GM18505 (cell line): Measurements from ENCODE around the gene BDNF.
A peak's percentile ranks its signal among the peaks of the same experiment; 100 is the strongest.

Experiments used
- ATAC-seq: cut with Tn5 transposase; IDR thresholded peaks from one replicate; pipeline ENCODE4 v1.9.1; 2021; ENCODE audit not compliant: unreplicated experiment
- POLR2A ChIP-seq: IDR thresholded peaks from 4 replicates; pipeline ENCODE4 v1.6.1; 2011; ENCODE audit warnings: borderline replicate concordance; ENCODE audit not compliant: insufficient read depth, insufficient read length; ENCODE audit errors: extremely low read depth

BDNF gene

DNA sequence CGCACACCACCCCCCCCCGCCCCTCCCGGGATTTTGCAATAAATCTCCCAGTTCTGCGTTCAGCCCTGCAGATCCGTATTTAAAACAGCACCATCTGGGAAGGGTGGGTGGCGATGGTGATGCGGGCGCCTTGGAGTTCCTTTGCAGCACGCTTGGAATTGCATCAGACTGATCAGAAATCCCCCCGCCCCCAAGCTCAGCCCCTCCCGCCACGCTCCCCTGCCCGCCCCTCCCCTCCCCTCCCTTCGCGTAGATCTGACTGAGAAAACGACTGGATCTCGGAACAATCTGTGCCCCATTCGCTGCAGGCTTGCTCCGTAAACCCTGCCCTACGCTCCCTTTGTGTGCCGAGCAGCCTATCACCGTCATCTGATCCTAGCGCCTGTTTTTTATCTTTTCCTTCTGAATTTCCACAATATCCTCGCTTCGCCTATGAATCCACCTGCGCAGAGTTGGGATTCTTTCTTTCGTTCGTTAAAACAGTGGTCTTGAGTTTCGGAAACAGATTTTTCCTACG lies 18.1 kb upstream of the BDNF start:
- no peak for TF ChIP-seq POLR2A
- ATAC-seq, result no peak

DNA sequence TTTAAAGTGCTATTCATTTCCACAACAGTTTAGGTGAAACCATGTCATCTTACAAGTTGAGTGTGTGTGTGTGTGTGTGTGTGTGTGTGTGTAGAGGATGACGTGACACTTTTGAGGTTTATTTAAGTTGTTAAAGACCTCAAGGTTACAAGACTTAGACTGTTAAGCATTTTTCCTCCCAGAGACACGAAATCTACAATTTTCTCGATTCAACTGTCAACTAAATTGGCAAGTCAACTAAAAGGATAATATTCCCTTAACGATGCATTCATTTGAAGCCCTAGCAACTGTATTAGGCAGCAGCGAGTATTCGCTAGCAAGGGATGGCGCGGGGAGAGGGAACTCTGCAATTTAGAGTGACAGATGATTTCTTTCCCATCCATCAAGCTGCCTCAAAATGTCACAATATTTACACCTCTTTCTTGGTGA lies 17.6 kb upstream of the BDNF start:
- no peak for ATAC-seq
- no peak for TF ChIP-seq POLR2A

DNA sequence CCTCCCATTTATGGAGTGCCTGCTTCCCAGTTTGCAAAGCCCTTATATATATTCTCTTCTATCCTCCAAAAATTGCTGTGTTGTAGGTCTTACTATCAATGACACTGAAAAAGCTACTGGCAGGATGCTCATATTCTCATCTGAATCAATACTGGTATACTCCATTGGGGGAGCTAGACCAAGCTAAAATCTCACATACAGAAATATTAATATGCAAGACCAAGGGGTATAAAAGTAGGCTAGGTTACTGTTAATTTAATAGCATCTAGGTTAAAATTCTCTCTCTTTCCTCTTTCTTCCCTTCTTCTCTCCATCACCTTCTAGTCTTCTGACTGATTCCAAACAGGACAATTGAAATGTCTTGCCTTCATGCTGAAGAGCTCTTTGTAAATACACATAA lies 17.1 kb upstream of the BDNF start:
- no peak for TF ChIP-seq POLR2A
- no peak for ATAC-seq

DNA sequence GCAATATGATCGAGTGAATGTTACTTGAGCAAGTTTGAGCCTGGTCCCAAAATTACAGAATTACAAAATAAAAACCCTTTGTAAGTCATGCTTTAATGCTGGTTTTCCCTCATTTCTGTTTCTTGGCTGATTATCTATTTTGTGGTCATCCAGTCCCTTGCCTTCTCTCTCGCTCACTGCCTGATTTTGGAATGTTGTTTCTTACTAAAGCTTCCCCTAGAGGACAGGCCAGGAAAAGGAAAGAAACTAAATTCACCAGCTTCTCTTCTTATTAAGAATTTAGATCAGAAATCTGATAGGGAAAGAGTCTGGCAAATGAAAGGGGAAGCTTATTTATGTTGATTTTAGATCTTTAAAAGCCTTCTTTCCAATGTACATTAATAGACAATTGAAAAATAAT lies 16.6 kb upstream of the BDNF start:
- TF ChIP-seq POLR2A, result no peak

DNA sequence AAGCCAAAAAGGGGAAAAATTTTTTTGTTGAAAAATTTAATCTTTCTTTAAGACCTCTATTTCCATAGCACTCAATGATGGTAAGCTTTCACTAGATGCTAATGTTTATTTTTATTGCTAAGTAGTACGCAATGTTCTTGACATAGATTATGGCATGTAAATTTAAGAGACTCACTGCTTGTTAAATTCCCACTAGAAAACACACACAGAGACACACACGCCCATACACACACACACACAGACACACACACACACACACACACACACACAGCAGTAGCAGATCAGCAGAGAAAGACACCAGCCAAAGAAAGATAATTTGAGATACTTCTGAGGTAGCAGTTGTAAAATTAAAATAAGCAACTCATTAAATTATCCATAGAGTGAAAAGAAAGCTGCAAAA lies 16.0 kb upstream of the BDNF start:
- no peak for TF ChIP-seq POLR2A
- no peak for ATAC-seq

More for the DNA sequence above, 16.6 kb upstream of the BDNF start:
- no peak for ATAC-seq

DNA sequence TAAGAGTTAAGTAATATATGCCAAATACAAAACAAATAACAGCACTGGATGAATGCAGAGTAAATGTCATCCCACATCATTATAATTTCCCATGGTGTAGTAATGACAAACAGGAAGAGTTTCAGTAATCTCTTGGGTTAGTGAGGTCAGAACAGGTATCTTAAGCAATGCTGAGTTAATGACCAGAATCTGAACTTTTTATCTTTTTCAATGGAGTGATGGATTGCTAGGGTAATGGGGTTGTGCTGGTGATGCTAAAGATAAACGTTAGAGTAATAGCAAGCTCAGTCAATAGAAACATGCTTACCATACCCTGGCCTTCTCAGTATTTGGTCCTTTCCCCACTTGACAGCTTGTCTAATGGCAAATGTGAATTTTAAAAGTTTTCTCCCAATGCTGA lies 11.5 kb upstream of the BDNF start:
- TF ChIP-seq POLR2A, result no peak
- no peak for ATAC-seq

DNA sequence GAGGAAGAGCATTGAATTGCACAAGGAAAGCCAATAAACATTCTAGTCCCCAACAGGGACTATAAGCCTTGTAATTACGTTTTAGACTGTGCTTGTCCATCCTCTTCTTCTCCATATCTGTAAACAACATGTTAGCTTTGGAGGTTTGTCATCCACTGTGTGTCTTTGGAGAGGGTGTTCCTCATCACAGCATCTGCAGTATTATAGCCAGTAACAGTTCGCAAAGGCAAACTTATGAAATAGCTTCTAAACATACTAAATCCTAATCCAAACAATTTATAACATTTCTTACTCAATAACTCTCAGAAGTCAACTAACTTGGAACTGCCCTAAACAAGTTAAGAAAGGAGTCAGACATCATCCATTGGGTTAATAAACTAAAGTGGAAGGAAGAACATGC lies 10.3 kb upstream of the BDNF start:
- TF ChIP-seq POLR2A, result no peak

DNA sequence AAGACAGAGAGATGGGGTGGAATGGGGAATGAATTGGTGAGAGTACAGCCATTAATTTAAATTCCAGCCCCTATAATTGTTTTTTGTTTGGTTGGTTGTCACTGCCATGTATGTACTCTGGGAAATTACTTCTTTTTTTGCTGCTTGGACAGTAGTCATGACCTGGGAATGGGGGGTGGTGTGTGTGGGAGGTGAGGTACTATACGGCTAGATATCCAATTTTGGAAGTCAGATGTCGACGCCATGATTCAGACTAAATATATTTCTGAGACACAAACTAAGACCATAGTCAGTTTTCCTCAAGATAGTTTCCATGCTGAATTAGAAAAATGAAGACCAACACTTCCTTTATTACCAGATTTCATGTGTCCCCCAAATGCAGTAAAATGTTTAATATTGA lies 7.4 kb upstream of the BDNF start:
- no peak for TF ChIP-seq POLR2A
- no peak for ATAC-seq

More for the DNA sequence above, 10.3 kb upstream of the BDNF start:
- no peak for ATAC-seq

DNA sequence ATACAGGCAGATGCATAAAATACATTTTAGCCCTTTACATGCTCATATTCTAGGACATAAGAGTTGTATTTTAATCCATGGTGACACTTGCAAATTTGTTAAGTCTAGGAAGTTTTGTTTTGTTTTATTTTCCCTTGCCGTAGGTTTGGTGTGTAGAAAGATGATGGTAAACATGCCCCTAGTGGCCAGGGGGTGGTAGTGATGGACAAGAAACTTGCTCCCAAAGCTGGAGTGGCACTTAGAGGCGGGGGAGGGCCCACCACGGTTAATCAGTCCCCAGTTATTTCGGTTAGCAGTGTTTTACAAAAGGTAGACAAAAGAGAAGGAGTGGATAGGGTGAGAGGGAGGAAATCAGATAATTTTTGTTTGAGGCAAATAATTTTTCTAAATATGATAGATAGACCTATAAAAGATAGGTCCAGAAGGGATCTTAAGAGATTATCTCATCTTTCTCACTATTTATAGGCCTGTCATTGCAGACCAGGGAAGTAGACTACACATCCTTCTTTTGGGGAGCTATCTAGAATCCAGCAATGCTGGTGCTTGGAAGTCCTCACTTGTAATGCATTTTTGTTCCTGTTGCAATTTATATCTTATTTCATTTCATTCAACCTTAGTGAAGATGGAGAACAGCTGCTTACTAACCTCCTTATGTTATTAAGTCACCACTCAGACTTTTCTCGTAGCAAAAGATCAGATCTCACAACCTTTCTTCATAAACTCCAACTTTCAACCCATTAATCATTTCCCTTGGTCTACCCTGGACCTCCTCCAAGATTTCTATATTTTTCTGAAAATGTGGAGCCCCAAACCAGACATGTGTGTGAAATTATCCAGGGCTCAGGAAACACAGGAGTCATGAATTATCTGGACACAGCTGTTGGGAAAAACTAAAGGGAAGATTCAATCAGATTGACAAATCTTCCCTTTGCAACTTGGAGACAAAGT lies 5.9 kb upstream of the BDNF start:
- no peak for TF ChIP-seq POLR2A

DNA sequence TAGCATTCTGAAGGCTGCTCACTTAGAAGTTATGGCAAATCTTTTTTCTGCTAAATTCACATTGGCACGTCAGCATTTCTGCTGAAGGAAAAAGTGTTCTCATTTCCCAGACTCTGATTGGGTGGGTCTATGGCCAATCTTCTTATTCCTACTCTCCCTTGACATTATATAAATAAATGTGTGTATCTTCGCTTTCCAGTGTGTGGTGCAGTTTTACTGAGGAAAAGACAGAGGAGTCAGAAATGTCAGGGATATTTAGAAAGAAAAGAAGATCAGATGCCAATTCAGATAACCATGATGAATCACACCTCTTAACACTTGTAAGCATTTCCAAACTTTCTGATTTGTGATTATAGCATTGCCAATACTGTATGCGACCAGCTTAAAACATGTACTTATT lies 3.2 kb upstream of the BDNF start:
- no peak for ATAC-seq
- TF ChIP-seq POLR2A, result no peak

More for the DNA sequence above, 5.9 kb upstream of the BDNF start:
- peak; percentile 88 for ATAC-seq

DNA sequence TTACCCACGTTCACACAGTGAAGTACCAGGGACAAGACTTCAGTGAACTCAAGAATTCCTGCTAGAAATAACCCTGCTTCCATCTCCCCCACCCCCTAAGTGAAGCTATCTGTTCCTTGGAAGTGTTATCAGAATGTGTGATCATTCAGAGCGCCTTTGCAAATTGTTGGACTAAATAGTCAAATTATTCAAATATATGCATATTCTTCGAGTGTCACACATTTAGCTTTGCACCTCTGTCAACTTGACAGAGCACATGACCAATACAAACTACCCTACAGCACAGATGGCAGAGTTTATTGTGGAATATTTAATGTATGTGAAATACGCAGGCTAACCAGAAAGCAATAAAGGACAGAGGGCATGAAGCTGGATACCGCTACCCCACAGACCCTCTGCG lies 2.6 kb upstream of the BDNF start:
- no peak for ATAC-seq
- no peak for TF ChIP-seq POLR2A

DNA sequence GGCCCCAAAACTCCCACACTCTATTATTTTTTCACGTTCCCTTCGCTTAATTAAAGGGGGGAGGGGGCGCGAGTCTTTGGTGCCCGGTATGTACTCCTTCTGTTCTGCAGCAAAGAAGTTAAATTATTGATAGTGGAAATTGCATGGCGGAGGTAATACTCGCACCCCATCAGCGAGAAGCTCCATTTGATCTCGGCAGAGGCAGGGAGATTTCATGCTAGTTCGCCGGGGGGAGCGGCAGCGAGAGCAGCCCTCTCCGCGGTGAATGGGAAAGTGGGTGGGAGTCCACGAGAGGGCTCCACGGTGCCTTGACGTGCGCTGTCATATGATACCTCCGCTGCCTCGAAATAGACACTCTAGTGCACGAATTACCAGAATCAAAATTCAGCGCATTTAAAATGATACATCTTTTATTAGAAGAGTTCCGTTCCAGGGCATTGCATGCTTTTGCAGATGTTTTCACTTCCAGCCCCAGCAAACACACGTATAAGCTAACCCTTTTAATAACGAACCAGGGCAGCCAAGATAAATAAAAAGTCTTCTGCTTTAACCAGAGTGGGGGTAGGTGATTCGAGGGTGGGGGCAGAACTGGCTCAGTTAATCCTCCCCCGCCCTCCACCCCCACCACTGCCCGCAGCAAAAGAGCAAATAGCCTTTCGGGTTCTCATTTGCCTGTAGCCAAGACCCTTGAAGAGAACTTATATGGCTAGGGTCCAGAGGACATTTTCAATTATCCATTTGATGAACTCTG lies 1.3 kb upstream of the BDNF start:
- no peak for ATAC-seq
- no peak for TF ChIP-seq POLR2A

DNA sequence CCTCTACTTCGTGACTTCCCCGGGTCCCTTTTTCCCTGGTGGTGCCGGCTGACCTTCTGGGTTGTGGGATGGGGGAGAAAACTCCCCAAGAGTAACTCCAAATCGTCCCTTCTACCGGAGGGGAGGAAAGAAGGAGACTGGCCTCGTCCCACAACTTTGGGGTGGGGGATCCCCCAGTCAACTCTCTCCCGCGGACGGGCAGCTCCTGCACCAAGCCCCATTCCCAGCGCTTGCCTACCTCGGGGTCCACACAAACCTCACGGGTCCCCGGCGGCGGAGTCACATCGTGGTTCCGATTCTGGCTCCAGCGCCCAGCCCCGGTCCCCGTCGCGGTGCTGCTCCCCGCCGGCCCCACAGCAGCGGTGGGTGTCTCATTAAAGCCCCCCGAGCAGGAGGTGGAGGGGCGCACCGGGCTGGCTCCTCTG lies 317 bp downstream of the BDNF start:
- ATAC-seq, result no peak
- TF ChIP-seq POLR2A, result no peak
